ENCODE data around the gene PXMP2.

- TF ChIP-seq POLR2A (IDR thresholded peaks at IDR 0.05) = no peak
- TF ChIP-seq CTCF (IDR thresholded peaks at IDR 0.05) = no peak
Measured at GRCh38 chr12:132689227-132689626, 1.8 kb downstream of the PXMP2 start.

All from tibial nerve (tissue), 3 donors.